ENCODE data around the gene PLD5.
"Not testable (repeated sequence)": the region's sequence is repeated elsewhere in the genome, so short reads cannot be mapped to it uniquely, and the experiment has no call there.

PLD5 gene

DNA sequence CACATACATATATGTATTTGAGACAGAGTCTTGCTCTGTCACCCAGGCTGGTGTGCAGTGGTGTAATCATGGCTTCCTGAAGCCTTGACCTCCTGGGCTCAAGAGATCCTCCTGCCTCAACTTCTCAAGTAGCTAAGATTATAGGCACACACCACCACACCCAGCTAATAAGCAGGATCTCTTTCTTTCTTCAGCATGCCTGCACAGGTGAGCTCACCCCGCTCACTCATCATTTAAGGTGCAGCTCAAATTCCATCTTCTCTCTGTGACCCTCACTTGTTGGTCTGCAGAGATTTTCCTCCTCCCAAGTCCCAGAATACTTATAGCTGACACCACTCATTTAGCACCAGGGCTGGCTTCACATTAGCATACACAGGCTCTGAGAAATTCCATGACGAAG lies 316.5 kb downstream of the PLD5 start:
- DNase-seq, result no peak

DNA sequence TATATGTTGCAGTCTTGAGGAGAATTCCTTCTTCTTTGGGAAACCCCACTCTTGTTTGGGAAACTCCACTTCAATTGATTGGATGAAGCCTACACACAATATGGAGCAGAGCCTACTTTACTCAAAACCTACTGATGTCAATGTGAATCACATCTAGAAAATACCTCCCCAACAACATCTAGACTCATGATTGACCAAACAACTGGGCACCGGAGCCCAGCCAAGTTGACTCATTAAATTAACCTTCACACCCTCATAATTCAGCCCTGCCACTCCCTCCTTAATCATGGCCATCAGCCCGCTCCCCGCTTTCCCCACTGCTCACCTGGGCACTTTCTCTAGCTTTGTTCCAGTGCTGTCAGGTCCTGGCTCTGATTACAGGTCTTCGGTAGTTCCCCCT lies 317.5 kb downstream of the PLD5 start:
- DNase-seq, result no peak

DNA sequence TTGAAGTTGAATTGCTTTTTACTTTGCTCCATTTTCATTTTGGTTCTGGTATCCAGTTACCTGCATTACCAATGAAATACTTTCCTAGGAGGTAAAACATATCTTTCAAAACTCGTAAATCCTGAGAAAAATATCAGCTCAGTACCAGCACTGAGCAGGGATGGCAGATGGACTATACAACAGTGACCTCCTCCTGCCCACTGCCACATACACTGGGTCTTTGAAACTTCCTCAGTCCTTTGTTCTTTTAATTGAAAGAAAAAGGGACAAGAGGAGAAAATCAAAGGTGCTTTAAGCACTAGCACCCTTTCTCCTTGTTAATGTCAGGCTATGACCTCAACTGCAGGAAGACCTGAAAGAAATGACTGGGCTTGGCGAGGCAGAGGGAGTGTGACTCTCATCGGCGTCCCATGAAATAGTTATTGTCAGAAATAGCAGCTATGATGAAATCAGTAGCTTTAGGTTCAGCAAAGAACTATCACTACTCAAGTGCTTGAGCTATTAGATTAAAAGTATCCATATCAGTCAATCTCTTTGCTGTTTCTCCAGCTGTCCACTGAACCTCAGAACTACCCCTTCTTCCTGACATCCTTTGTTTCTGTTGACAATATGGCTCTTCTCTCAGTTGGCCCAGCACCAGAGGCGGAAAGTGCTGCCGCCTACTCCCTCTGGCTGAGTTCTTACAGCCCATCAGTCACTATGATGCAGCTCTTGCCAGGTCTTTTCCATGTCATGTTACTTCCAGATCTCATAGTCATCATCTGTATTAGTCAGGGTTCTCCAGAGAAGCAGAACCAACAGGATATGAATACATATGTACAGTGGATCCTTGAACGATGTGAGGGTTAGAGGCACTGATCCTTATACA lies 318.6 kb downstream of the PLD5 start:
- no peak for DNase-seq

DNA sequence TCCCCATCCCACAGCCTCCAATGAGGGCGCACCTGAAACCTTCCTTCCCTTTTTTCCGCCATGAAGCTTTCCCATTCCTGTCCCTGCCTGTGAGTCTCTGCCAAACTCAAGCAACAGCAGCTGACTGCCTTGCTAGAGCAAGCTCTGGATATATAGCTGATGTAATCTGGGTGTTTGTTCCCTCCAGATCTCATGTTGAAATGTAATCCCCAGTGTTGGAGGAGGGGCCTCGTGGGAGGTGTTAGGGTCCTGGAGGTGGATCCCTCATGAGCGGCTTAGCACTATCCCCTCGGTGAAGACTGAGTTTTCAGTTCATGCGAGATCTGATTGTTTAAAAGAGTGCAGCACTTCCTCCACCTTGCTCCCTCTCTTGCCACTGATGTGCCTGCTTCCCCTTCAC lies 321.2 kb downstream of the PLD5 start:
- no peak for DNase-seq

DNA sequence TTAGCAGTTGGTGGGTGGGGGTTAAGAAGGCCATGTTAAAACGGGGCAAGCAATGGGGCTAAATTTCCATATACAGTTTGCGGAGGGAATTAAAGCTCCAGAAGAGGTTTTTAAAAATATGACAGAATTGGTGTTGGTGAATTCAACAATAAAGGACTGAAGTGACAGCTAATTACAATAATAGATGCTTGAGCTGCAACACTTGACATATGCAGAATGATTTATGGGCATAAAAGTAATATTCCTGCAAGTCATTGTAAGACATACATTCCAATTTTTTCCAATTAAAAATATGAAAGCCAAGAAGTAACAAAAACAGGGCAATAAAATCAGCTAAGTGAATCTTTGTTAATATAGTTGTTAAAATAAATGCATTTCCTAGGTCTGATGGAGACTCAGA lies 323.4 kb downstream of the PLD5 start:
- no peak for DNase-seq

DNA sequence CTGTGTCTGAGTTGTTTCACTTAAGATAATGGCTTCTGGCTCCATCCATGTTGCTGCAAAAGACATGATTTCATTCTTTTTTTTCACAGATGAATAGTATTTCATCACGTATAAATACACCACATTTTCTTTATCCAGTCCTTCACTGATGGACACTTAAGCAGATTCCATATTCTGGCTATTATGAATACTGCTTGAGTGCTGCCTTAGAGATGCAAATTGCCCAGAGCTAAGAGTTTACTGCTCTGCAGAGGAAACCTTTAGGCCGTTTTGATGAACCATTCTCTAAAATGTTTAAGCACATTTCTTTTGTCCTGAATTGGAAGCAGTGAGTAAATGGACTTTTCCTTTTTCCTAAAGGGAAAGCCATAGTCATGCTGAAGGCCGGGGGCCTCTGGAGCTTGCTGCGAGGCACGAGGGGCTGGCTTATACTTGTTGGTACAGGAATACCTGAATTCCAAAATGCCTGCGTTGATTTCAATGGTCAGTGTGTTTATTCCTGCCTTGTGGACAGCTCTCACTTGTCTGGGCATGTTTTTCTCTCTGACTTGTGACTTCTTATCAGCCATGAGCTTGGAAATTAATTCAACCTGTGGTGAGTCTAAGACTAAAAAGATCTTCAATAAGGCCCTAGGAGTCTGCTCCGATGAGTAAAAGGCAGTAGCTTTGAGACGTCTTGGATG lies 324.6 kb downstream of the PLD5 start:
- no peak for DNase-seq

DNA sequence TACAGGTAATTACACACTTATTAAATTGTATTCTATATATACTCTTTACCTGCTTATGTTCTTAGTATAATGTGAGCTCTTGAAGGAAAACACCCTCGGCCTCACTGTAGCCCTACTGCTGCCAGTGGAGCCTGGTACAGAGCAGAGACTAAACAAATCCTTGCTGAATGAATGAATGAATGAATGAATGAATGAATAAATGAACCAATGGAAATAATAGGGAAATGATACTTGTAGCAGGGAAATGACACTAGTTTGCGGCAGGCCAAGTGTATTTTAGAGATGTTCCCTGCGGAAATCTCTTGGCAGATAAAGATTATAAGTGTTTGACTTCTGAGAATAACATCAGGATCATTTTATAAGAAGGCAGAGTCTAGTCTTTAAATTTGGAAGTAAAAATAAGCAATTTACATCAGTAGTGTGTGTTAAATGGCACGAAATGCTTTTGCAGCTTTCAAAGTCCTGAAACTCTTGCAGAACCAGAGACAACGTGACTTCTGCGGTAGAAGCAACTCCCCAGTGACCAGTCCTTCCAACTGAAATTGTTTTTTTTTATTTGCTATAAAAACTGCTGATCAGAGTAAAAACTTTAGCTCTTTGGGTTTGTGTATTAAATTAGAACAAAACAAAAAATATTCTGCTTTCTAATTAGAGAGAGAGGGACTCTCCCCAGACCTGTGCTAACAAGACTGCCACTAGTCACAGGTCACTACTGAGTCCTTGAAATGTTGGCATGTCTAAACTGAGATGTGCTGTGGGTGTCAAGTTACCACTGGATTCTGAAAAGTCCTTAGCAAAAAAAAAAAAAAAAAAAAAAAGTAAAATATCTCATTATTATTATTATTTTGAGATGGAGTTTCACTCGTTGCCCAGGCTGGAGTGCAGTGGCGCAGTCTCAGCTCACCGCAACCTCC lies 326.3 kb downstream of the PLD5 start:
- DNase-seq, result no peak

DNA sequence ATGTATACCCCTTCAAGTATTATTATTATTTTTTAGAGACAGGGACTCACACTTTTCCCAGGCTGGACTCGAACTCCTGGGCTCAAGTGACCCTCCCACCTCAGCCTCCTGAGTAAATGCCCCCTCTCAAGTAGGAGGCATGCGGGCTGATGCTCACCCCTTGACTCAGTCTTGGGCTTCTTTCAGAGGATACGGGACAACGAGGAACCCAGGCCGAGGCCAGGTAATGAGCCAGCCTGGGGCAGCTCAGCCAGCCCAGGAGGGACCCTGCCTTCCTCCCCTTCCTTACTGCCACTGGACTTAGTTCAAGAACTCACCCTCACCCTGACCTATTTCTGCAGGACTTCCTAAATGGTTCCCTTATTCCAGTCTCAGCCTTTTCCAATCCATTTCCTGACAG lies 327.6 kb downstream of the PLD5 start:
- DNase-seq, result no peak

DNA sequence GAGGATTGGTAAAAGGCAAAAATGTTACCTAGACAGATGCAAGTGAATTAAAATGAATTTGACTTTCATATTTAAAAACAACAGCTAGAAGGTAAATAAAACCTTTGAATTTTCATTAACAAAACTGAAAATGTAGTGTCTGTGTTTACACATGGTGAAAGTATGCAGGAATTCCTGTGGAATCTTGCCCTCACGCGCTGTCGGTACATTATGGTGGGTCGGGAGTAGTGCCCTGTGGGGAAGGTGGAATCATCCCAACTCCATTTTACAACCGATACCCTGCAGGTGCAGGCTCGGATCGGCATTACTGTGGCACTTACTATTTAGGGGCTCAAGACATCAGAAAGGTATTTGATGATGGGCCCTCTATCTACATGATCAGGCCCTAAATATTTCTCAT lies 328.4 kb downstream of the PLD5 start:
- no peak for DNase-seq

DNA sequence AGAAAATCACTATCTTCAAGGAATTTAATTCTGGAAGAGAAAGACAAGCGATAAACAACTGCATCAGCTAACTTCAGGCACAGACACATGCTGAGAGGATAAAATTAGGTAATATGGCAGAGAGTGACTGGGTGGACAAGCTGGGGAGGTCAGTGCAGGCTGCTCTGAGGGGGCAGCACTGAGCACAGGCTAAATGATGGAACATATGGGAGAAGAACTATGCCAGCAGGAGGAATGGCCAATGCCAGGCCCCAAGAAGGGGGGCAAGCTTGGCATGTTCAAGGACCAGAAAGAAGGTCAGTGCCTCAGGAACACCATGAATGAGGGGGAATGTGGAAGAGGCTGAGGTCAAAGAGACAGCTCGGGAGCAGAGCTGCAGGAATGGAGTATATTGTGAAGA lies 334.9 kb downstream of the PLD5 start:
- no peak for DNase-seq

DNA sequence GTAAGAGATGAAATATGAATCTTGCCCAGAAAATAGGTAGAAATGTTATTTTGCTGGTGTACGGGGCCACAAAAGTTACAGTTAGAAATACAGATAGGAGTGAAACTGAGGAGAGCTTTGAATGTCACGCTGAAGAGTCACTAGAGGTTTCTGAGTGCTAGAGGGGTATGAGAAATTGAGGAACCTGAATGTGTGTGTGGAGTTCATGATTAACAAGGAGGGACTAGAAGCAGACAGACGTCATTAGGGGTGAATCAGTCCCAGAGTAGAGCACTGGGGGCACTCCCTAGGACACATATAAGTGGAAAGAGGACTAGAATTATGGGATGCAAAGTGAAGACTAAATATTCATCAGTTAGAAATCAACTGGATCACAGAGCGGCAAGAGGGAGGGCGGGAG lies 336.7 kb downstream of the PLD5 start:
- peak; percentile 3 to 49 (median 18) for DNase-seq

DNA sequence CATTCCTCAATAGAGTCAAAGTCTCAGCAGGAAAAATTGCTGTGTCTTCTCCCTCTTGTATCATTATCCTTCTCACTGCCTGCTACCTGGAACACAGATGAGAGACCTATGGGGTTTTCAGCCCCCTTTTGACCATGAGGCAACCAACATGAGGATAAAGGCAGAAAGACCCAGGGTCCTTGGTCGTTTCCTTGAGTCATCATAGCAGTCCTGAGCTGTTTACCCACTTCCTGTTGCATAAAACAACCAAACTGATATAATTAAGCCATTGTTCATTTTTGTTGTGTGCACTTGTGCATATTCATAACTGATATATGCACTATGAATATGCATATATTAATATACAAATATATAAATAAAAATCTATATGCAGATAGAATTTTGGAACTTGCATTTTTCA lies 337.3 kb downstream of the PLD5 start:
- DNase-seq, result peak in 1 of 4 experiments; percentile 7

DNA sequence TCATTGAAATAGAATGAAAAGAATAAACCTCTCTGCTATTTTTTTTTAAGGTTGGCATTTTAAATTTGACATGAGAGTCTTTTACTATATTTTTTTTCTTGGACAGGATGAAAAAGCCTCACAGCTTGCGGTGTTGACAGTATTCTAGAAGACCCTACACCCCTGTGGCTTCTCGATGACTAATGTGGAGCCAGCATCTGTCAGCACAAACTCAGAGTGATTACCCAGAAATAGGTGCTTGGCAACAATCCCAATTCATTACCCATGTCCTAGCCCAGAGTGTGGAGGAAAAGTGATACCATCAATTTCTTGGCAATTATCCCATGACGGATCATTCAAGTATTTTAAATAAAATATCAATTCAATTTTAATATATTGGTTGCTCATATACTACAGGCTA lies 338.8 kb downstream of the PLD5 start:
- no peak for DNase-seq

DNA sequence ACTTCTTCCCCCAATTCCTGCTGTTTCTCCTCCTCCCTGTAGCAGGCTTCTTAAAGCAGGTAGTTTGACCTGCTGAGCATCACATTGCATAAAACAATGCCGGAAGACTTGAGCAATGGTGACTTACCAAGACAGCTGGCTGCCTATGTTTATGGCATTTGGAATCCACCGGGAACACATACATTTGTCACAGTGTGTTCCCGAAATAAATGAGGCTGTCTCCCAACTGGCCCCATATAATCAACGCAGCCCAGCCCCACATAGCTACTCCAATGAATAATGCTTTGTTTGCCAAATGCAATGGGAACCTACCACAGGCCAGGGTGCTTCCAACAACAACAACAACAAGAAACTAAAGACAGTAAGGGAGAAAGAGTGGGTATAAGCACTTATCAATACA lies 339.5 kb downstream of the PLD5 start:
- no peak for DNase-seq

DNA sequence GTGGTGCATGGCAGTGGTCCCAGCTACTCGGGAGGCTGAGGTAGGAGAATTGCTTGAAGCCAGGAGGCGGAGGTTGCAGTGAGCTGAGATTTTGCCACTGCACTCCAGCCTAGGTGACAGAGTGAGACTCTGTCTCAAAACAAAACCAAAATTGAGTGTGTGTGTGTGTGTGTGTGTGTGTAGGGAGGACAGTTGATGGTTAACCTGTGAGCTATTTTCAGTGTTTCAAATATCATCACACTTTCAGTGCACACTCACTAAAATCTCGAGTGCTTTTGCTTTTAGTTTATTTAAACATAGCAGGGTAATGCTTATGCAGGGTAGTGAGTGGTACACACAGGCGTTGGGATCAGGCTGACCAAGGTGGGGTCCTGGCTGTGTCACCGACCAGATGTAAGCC lies 344.7 kb downstream of the PLD5 start:
- not testable (repeated sequence) for DNase-seq

DNA sequence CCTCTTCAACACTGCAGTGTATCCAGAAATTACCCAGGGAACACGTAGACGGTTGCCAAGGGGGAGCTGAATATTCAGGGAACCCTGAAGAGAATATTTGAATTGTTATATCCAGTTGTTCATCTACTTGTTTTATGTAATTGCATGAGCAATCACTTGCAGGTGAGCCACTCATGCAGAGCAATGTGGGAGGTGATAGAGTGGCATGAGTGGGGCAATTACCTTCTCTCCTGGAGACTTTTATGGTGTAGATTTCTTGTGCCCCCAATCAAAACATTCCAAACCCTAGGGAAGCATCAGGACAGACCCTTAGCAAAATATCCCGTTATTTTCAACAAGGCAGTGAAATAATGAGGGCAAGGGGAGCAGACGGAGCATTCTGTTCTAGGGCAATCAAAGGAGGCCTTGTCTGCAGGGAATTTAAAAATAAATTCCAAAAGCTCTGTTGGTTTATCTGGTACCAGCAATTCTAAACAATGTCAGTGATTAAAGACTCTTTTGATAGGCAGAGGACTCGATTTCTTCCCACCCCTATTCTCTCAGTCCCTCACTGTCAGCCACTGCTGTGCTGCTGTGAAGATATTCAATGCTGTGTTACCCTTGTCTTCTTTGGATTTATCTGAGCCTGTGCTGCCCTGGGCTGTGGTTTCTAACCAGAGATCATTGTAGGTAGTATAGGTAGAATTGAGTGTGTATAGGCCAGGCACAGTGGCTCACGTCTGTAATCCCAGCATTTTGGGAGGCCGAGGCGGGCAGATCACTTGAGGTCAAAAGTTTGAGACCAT lies 345.4 kb downstream of the PLD5 start:
- DNase-seq, result no peak

DNA sequence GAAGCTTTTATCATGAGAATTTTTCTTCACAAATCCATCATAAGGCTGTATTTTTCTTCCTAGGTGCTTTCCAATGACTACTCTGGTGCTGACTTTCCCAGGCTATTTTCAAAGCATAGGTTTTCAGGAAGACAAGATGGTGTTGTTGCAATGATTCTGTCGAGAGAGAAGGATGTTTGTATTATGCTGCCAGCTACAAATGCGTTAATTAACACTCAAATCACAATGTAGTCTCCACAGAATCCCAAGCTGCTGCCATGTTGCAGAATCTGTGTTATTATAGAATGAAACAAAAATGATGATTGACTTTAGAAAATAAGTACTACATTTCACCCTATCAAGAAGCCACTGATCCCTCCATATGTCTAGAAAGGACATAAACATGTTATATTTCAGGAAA lies 346.1 kb downstream of the PLD5 start:
- no peak for DNase-seq

DNA sequence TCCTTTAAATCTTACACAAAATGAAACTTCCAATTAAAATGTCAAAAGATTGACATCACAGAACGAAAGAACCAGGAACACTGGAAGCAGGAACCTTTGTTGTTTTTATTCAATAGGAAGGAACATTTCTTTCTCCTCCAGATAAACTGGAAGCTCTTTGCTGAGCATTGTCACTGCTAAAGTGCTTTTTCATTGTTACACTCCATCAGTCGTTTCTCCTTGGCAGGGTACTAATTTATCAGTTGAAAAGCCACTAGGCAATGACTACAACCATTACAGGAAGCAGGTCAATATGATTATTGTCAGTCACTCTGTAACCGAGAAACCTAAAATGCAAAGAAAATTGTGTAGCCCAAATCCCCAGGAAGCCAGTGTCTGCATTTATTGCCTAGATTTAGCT lies 362.4 kb downstream of the PLD5 start:
- no peak for DNase-seq

DNA sequence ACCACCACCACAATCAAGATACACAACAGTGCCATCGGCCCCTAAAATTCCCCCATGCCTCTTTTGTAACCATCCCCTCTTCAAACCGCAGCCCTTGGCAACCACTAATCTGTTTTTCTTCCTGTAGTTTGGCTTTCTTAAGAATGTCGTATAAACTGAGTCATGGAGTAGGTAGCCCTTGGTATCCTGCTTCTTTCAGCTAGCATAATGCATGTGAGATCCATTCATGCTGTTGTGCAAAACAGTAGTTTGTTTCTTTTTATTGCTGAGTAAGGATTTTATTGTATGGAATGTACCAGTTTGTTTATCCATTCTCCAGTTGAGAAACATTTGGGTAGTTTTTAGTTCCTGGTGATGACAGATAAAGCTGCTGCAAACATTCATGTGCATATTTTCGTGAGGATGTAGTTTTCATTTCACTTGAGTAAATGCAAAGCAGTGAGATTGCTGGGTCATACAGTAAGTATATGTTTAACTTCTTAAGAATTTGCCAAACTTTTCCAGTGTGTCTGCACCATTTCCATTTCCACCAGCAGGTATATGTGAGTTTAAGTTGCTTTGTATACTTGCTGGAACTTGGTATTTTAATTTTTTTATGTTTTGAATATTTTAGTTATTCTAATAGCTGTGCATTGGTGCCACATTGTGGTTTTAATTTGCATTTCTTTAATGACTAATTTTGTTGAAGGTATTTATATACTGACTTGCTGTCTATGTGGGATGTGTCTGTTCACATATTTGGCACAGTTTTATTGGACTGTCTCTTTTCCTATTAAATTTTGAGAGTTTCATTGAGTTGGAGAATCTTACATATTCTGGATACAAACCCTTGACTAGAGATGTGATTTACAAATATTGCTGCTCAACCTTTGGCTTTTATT lies 377.2 kb downstream of the PLD5 start:
- peak in 3 of 4 experiments; percentile 20 to 31 (median 31) for DNase-seq

DNA sequence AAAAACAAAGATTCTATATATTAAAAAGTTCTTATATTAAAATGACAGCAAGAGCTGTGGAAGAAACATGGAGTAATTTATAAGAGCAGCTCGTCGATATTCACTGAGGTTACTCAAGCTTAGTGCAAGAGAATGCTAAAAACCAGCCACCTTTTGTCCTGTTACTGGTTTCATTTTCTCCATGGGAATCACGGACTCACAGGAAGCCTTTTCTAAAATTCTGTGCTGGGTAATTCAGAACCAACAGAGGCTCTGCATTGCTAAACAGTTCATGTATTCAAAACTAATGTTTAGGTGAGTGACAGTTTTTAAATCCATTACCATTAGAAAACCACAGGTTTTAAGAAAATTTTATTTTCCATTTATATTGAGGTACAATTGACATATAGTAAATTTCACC lies 377.8 kb downstream of the PLD5 start:
- DNase-seq, result peak in 1 of 4 experiments; percentile 18

DNA sequence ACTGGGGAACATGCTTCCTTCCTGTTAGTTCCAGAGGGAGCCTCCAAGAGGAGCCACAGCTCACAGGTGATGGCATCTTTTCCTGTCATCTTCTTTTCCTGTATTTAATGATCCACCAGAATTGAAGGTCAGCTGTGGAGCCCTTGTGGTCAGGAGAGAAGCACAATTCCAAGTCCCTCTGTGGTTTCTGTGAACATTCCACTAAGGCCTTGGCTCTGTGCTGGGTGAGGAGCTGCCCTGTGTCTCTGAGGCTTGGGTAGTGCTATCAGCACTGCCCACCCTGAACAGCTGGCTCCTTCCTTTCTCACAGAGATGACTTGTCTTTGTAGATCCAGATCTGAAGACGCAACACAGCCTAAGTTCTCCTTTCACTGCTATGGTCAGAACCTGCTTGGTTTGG lies 383.7 kb downstream of the PLD5 start:
- DNase-seq, result no peak
